Stimulated activated CD4-positive, alpha-beta T cell treated with anti-CD3 and anti-CD28 coated beads, Interleukin-1b, Interleukin-23, amount 100 ng/mL, for 1 hour (primary cell): ENCODE measurements around the gene ATOH8.

Source experiments
- DNase-seq, 2 donors: peaks; one replicate each; pipeline ENCODE4 v3.0.0-alpha.2; 2020; ENCODE audit warnings: low read depth in 2 of 2

ATOH8 gene

DNA sequence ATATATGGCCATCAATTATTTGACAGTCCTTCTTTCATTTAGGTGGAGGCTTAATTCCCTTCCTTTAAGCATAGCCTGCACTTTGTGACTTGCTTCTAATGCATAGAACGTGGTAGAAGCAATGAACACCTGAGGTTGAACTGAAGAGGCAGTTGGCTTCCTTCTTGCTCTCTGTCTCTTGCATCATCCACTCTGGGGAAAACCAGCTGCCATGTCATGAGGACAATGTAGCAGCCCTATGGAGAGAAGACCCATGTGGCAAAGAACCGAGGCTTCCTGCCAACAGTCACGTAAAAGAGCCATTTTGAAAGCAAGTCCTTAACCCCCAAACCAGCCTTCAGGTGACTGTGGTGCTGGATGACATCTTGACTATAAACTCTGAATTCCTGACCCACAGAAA, 46.8 kb downstream of the ATOH8 start:
- DNase-seq = no peak

GRCh38 chr2:85801871-85802270, 48.1 kb downstream of the ATOH8 start:
- no peak for DNase-seq

GRCh38 chr2:85802354-85803103, 48.7 kb downstream of the ATOH8 start:
- no peak for DNase-seq

DNA sequence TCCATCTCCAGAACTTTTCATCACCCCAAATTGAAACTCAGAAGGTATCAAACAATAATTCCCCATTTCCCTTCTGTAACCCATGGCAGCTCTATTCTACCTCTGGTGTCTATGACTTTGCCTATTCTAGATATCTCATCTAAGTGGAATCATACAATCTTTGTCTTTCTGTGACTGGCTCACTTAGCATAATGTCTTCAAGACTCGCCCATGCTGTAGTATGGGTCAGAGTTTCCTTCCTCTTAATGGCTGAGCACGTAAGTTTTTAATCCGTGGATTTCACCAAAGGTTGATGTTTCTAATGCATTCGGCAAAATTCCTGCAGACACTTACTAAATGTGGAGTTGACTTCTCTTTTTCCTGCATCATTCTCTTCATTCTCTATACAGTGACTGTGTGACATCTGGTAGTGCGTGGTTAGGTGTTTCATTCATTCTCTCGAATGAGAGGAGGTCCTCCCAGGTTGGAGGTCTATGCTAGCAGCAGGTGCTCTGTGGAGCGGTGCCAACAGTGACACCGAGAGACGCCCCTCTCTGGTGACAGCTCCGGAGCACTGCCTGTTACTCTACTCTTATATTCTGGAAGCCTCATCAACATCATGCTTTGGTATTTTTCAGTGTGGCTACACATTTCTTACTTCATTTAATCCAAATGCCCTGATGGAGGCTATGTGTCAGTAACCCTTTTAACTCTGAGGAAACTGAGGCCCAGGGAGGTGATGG, 50.1 kb downstream of the ATOH8 start:
- no peak for DNase-seq

DNA sequence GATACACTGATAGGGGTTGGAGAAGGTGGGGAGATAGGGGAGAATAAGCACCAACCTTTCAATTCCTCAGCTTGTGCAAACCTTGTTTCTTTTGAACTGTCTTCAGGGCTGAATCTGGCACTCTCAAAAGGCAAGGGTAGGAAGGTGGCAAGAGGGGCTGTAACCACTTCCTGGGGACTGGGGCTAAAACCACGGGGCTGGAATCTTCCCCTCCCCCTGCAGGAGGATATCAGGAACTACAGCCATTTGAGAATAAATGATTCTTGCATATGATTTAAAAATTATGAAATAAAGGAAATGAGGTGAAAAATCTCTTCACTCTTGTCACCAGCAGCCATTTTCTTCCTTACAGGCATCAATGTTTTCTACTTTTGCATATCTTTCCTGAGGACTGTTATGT, 50.8 kb downstream of the ATOH8 start:
- DNase-seq = no peak

DNA sequence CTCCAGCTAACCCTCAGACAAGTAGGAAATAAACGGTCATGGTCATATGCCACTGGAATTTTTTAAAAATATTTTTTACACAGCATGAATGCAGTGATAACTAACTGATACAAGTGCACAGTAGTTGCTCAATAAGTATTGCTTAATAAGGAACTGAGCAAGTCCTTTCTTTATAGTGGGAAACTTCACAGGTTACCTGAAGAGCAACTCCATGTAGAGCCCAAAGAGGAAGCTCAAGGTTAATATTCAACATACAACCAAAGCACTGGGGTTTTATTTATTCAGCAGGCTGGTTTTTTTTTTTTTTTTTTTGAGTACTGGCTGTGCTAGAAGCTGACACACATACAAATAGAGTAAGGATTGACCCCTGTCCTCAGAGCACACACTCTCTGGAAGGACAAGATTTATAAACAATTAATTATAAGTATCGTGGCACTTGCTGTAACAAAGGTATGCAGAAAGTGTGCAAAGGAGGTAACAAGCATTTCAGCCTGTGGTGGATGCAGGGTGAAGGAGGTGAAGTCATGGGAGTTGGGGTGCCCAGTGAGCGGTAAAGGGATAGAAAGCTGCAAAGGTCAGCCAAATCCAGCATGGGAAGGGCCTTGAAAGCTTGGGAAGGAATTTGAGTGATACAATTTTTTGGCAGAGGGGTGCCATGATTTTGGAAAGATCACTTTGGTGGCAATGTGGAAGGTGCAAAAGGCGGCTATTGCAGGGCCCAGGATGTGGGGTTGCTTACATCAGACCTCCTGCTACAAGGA, 52.7 kb downstream of the ATOH8 start:
- no peak for DNase-seq

DNA sequence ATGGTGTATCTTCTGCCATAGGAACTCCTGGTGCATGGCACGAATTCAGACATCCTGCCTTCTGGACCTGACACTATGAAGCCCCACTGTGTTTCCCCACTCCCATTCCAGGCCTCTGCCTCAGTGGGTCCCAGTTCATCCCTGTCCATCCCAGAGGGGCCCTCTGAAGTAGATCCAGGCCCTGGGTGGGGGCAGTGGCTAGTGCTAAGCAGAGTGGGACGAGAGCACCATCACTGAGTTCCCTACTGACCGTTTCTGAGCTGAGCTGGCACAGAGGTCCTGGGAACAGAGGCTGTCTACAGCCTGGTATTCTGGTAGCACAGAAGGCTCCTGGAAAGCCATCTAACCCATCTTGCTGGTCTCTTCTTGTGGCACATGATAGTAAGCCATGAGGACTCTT, 54.0 kb downstream of the ATOH8 start:
- DNase-seq = no peak

- no peak for DNase-seq
These were observed 56.8 kb downstream of the ATOH8 start for GRCh38 chr2:85810371-85811179.

GRCh38 chr2:85811180-85812093, 57.6 kb downstream of the ATOH8 start:
- DNase-seq = no peak

DNA sequence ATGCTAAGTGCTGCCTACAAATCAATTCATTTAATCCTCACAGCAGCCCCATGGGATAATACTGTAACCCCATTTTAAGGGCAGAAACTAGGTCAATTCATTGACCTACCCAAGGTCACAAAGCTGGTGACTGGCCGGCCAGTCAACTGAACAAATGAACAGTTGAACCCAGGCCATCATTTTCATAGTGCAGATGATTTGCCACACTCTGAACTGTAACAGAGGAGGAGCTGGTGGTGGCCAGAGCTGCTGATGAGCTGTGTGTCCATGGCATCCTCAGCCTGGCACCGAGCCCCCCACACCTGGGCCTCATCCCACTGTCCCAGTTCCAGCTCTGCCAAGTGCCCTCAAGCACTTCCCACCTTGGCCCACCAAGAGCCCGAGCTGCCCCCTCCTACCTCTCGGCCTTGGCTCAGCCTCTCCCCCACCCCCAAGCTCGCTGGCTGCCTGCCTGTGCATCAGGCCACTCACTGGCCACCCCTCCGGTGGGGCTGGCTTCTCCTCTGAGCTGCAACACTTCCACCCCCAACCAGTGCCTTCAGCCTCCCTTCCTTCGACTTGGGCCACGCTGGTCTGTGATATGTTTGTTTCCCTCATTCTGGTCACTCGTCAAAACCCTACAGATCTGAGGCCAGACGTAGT, 58.4 kb downstream of the ATOH8 start:
- DNase-seq = no peak

GRCh38 chr2:85813211-85813981, 59.6 kb downstream of the ATOH8 start:
- no peak for DNase-seq

GRCh38 chr2:85813982-85814801, 60.4 kb downstream of the ATOH8 start:
- peak; percentile 42 to 67 for DNase-seq

- DNase-seq = no peak
These were observed 61.2 kb downstream of the ATOH8 start for GRCh38 chr2:85814802-85815550.

GRCh38 chr2:85819811-85820510, 66.2 kb downstream of the ATOH8 start:
- no peak for DNase-seq

GRCh38 chr2:85822766-85823165, 69.0 kb downstream of the ATOH8 start:
- no peak for DNase-seq

GRCh38 chr2:85823951-85824350, 70.2 kb downstream of the ATOH8 start:
- DNase-seq = no peak
